ENCODE data around the gene CLSTN2.

DNA sequence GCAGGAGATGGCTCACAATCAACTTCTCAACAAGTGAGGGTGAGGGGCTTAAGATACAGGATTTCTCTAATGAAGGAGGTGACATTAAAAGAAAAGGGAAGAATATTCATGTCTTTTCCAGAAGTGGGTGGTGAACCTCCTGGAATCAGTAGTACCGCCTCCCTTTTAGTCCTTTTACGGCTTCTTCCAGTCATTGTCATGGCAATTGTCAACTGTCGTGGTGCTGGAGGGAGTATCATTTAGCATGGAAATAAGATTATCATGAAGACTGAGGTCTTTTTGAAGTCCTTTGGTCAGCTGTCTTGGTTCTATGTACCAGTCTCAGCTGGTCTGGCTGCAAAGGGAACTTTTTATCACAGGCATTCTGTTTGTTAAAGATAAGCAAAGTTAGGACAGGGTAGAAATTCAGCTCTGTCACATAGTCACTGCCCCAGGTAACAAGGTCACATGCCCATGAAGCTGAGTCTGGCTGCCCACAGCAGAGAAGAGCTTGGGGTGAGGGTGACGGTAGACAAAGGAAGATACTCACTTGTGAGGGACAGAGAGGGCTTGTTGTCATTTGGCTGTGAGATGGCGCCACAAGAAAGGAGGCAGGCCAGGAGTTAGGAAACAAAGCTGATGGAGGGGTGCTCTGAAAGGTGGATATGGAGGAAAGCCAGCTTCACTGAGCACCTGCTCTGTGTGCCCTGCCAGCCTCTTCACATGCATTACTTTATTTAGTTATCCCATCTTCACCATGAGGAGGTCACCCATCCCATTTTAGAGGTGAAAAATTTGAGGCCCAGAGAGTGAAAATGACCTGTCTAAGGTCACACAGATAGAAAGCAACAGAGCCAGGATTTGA, 514.6 kb downstream of the CLSTN2 start:
- TF ChIP-seq, protein P1, sequence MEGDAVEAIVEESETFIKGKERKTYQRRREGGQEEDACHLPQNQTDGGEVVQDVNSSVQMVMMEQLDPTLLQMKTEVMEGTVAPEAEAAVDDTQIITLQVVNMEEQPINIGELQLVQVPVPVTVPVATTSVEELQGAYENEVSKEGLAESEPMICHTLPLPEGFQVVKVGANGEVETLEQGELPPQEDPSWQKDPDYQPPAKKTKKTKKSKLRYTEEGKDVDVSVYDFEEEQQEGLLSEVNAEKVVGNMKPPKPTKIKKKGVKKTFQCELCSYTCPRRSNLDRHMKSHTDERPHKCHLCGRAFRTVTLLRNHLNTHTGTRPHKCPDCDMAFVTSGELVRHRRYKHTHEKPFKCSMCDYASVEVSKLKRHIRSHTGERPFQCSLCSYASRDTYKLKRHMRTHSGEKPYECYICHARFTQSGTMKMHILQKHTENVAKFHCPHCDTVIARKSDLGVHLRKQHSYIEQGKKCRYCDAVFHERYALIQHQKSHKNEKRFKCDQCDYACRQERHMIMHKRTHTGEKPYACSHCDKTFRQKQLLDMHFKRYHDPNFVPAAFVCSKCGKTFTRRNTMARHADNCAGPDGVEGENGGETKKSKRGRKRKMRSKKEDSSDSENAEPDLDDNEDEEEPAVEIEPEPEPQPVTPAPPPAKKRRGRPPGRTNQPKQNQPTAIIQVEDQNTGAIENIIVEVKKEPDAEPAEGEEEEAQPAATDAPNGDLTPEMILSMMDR (IDR thresholded peaks at IDR 0.05 in 2 of 3, conservative IDR thresholded peaks at IDR 0.05 in 1 of 3; ENCODE audit: borderline replicate concordance in 1 of 3, insufficient read depth in 1 of 3, low read depth in 2 of 3, low read length in 2 of 3): no peak
- no peak for TF ChIP-seq POLR2A (IDR thresholded peaks at IDR 0.05; ENCODE audit: borderline replicate concordance, extremely low read depth, insufficient read depth, insufficient read length)
- no peak for TF ChIP-seq CBX3 (IDR thresholded peaks at IDR 0.05; ENCODE audit: low read depth)
- TF ChIP-seq, protein P2, sequence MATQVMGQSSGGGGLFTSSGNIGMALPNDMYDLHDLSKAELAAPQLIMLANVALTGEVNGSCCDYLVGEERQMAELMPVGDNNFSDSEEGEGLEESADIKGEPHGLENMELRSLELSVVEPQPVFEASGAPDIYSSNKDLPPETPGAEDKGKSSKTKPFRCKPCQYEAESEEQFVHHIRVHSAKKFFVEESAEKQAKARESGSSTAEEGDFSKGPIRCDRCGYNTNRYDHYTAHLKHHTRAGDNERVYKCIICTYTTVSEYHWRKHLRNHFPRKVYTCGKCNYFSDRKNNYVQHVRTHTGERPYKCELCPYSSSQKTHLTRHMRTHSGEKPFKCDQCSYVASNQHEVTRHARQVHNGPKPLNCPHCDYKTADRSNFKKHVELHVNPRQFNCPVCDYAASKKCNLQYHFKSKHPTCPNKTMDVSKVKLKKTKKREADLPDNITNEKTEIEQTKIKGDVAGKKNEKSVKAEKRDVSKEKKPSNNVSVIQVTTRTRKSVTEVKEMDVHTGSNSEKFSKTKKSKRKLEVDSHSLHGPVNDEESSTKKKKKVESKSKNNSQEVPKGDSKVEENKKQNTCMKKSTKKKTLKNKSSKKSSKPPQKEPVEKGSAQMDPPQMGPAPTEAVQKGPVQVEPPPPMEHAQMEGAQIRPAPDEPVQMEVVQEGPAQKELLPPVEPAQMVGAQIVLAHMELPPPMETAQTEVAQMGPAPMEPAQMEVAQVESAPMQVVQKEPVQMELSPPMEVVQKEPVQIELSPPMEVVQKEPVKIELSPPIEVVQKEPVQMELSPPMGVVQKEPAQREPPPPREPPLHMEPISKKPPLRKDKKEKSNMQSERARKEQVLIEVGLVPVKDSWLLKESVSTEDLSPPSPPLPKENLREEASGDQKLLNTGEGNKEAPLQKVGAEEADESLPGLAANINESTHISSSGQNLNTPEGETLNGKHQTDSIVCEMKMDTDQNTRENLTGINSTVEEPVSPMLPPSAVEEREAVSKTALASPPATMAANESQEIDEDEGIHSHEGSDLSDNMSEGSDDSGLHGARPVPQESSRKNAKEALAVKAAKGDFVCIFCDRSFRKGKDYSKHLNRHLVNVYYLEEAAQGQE (IDR thresholded peaks at IDR 0.05; ENCODE audit: low read depth): no peak
- TF ChIP-seq EGR1 (IDR thresholded peaks at IDR 0.05; ENCODE audit: low read depth): no peak

All from HCT116 (cell line).